GM23248 (cell line): ENCODE results near the gene TNFRSF1B.

Experiments used
- EZH2 ChIP-seq: fragments of 200-600 bp; sonication (generic); IDR thresholded peaks from 2 replicates; pipeline ENCODE4 v1.6.1; 2018; ENCODE audit warnings: antibody characterized with exemption, mild to moderate bottlenecking; ENCODE audit not compliant: insufficient read depth, poor library complexity, severe bottlenecking
- EZH2phosphoT487 ChIP-seq: fragments of 200-600 bp; sonication (generic); IDR thresholded peaks from 2 replicates; pipeline ENCODE4 v1.6.1; 2018; ENCODE audit warnings: antibody characterized with exemption, moderate library complexity, mild to moderate bottlenecking, low read depth; ENCODE audit not compliant: insufficient read depth

GRCh38 chr1:12146343-12147112, 20.3 kb upstream of the TNFRSF1B start:
- TF ChIP-seq EZH2 (no peak), EZH2phosphoT487 (no peak)
